Tibial nerve (tissue), 4 donors: ENCODE measurements around the gene PTPRM.

ENCODE experiments used
- CTCF ChIP-seq, 5 experiments: fragments of 200-600 bp in 3 of 5; fragments of 450-650 bp in 2 of 5; sonication (generic) in 3 of 5; IDR thresholded peaks; one replicate each; pipeline ENCODE4 v1.5.1; 2016 to 2019; ENCODE audit warnings: antibody characterized with exemption in 5 of 5, mild to moderate bottlenecking in 3 of 5, moderate library complexity in 2 of 5
- EP300 ChIP-seq, 2 donors: sonication (generic); formaldehyde crosslinking; IDR thresholded peaks; one replicate each; pipeline ENCODE4 v1.6.1; 2017; ENCODE audit warnings: antibody characterized with exemption in 2 of 2, mild to moderate bottlenecking in 1 of 2
- POLR2A ChIP-seq, 2 donors: fragments of 450-650 bp; IDR thresholded peaks; one replicate each; pipeline ENCODE4 v1.6.1; 2017; ENCODE audit warnings: antibody characterized with exemption in 2 of 2, mild to moderate bottlenecking in 2 of 2, moderate library complexity in 2 of 2

DNA sequence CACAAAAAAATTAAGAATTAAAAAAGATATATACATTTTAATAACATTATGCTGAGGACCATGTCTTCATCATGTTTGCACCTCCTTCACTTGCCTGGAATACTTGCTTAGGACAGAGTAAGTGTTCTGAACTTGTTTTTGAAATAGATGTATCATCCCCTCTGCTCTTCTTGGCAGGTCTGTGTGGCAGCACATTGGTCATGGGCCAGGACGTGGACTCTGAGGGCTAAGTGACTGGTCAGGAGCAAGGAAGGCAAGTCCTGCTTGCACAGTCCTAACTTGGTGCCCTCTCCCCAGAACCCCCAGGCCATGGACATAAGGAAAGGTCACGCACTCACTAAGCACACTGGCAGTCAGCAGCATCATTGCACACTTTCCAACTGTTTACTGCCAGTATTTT is 95.8 kb downstream of the PTPRM start:
- TF ChIP-seq POLR2A (IDR thresholded peaks at IDR 0.05) (no peak), CTCF (IDR thresholded peaks at IDR 0.05) (no peak), EP300 (IDR thresholded peaks at IDR 0.05) (no peak)
